Colonic mucosa (tissue), 4 donors: ENCODE results near the gene S1PR2. TPM values are rescaled to one million over a fixed set of nuclear protein-coding genes. Genes with fewer than 3 reads are reported as not detected.

Source experiments
- DNase-seq: peaks from one replicate; pipeline ENCODE4 v3.0.0-alpha.2; 2020
- H3K27ac ChIP-seq: fragments of 200-600 bp; one replicate; pipeline ENCODE4 v1.8.0; 2021
- H3K27me3 ChIP-seq: fragments of 200-600 bp; one replicate; pipeline ENCODE4 v1.8.0; 2021
- H3K36me3 ChIP-seq: fragments of 200-600 bp; one replicate; pipeline ENCODE4 v1.8.0; 2021
- H3K4me1 ChIP-seq: fragments of 200-600 bp; one replicate; pipeline ENCODE4 v1.8.0; 2021; ENCODE audit warnings: mild to moderate bottlenecking
- H3K4me3 ChIP-seq: fragments of 200-600 bp; one replicate; pipeline ENCODE4 v1.8.0; 2021
- H3K9ac ChIP-seq, 2 donors: one replicate each; pipeline ENCODE4 v1.7.0; 2013; ENCODE audit warnings: control low read depth in 2 of 2, low read depth in 2 of 2, low read length in 2 of 2
- H3K9me3 ChIP-seq: fragments of 200-600 bp; one replicate; pipeline ENCODE4 v1.8.0; 2021
- CTCF ChIP-seq: fragments of 200-600 bp; IDR thresholded peaks from one replicate; pipeline ENCODE4 v1.8.0; 2022; ENCODE audit warnings: antibody characterized with exemption, mild to moderate bottlenecking
- intact Hi-C: fragments of 100-400 bp; cut with DNase I; formaldehyde crosslinking; loops from one replicate; pipeline ENCODE4 v1.14.1; 2022
- total RNA-seq, 2 donors: library from RNA; stranded (reverse); fragmentation: NEBNext Ultra II Directional in 1 of 2; extraction: Animal tissue kit (Norgen Biotek cat#: 25700) in 1 of 2; gene quantifications; one replicate each; pipeline ENCODE4 v1.2.1, GENCODE V29; 2021
- donor health status: healthy.
- donor health status: DM: no; HTN: no; CAD: no.
- donor health status: DM: no; HTN: no; CAD: no.

Gene S1PR2
- total RNA-seq, 2 donors from 2014 or later, result 2.4 to 5.2 TPM

- H3K27ac ChIP-seq, result no peak overlapping the region
- no peaks in the 10 kb centered on the region for H3K27me3 ChIP-seq
- no peak overlapping the region for H3K9ac ChIP-seq
- no peak for DNase-seq
- peaks cover 13% of the 10 kb centered on the region for H3K4me1 ChIP-seq
- no peak overlapping the region for H3K4me3 ChIP-seq
- no peak for TF ChIP-seq CTCF
- no peaks in the 10 kb centered on the region for H3K36me3 ChIP-seq
- no peaks in the 10 kb centered on the region for H3K9me3 ChIP-seq
- intact Hi-C loops, result no loop called here
These were observed 26.0 kb upstream of the S1PR2 start for GRCh38 chr19:10256970-10257615.

- intact Hi-C loops, result no loop called here
- no peak for TF ChIP-seq CTCF
- H3K9ac ChIP-seq, result no peak overlapping the region
- H3K36me3 ChIP-seq, result no peaks in the 10 kb centered on the region
- H3K27me3 ChIP-seq, result no peaks in the 10 kb centered on the region
- H3K27ac ChIP-seq, result no peak overlapping the region
- DNase-seq, result no peak
- H3K4me3 ChIP-seq, result no peak overlapping the region
- peaks cover 13% of the 10 kb centered on the region for H3K4me1 ChIP-seq
- H3K9me3 ChIP-seq, result no peaks in the 10 kb centered on the region
These were observed 25.4 kb upstream of the S1PR2 start for GRCh38 chr19:10256551-10256950.

- Histone ChIP-seq H3K36me3 (no peaks in the 10 kb centered on the region), H3K9me3 (no peaks in the 10 kb centered on the region), H3K27ac (no peak overlapping the region), H3K4me3 (no peak overlapping the region), H3K9ac (no peak overlapping the region), H3K27me3 (no peaks in the 10 kb centered on the region), H3K4me1 (peaks cover 12% of the 10 kb centered on the region)
- no peak for TF ChIP-seq CTCF
- intact Hi-C loops, result no loop called here
- no peak for DNase-seq
These were observed 24.2 kb upstream of the S1PR2 start for GRCh38 chr19:10255358-10255757.

- no peak for DNase-seq
- no peak overlapping the region for H3K9ac ChIP-seq
- H3K36me3 ChIP-seq, result no peaks in the 10 kb centered on the region
These were observed 23.1 kb upstream of the S1PR2 start for GRCh38 chr19:10254244-10254643.

GRCh38 chr19:10252707-10253106 is 21.6 kb upstream of the S1PR2 start:
- Histone ChIP-seq H3K36me3 (no peaks in the 10 kb centered on the region), H3K27me3 (no peaks in the 10 kb centered on the region), H3K9ac (peak overlapping the region; percentile 77 to 93), H3K27ac (peak overlapping the region; percentile 80), H3K9me3 (no peaks in the 10 kb centered on the region), H3K4me1 (peaks cover 5% of the 10 kb centered on the region), H3K4me3 (peak overlapping the region; percentile 90)
- intact Hi-C loops, result loop anchor here (5.0 kb wide), 1 partner anchor 320 kb away; no protein-coding TSS in a partner anchor
- DNase-seq, result no peak
- no peak for TF ChIP-seq CTCF

More at GRCh38 chr19:10254244-10254643, 23.1 kb upstream of the S1PR2 start:
- Histone ChIP-seq H3K4me1 (peaks cover 5% of the 10 kb centered on the region), H3K9me3 (no peaks in the 10 kb centered on the region), H3K27me3 (no peaks in the 10 kb centered on the region), H3K4me3 (no peak overlapping the region), H3K27ac (no peak overlapping the region)
- intact Hi-C loops, result loop anchor here (5.0 kb wide), 1 partner anchor 322 kb away; no protein-coding TSS in a partner anchor
- no peak for TF ChIP-seq CTCF
